HepG2 (cell line): ENCODE results near the gene C6orf136. TPM values are rescaled to one million over a fixed set of nuclear protein-coding genes. Genes with fewer than 3 reads are reported as not detected.

ENCODE experiments used
- AHR ChIP-seq: IDR thresholded peaks from 2 replicates; pipeline ENCODE4 v1.6.1; 2018; ENCODE audit warnings: missing genetic modification reagents, missing compliant biosample characterization
- AKAP8 ChIP-seq: sonication (generic); formaldehyde crosslinking; IDR thresholded peaks from 2 replicates; pipeline ENCODE4 v1.5.1; 2020; ENCODE audit warnings: mild to moderate bottlenecking, missing genetic modification reagents
- ARNT2 ChIP-seq: sonication (generic); formaldehyde crosslinking; IDR thresholded peaks from 2 replicates; pipeline ENCODE4 v1.8.0; 2022; ENCODE audit warnings: mild to moderate bottlenecking, low read depth, missing genetic modification reagents, moderate library complexity
- CEBPZ ChIP-seq: IDR thresholded peaks from 2 replicates; pipeline ENCODE4 v1.6.1; 2012; ENCODE audit warnings: low read length, improper control_type of control experiment
- CREB3 ChIP-seq: sonication (generic); formaldehyde crosslinking; IDR thresholded peaks from 2 replicates; pipeline ENCODE4 v1.5.0; 2020; ENCODE audit warnings: missing genetic modification reagents
- HDAC1 ChIP-seq: sonication (generic); formaldehyde crosslinking; IDR thresholded peaks from 2 replicates; pipeline ENCODE4 v1.5.1; 2020; ENCODE audit warnings: mild to moderate bottlenecking, missing genetic modification reagents
- LBX2 ChIP-seq: sonication (generic); formaldehyde crosslinking; IDR thresholded peaks from 2 replicates; pipeline ENCODE4 v1.5.0; 2020; ENCODE audit warnings: missing genetic modification reagents, mild to moderate bottlenecking, borderline replicate concordance
- PITX1 ChIP-seq: sonication (generic); formaldehyde crosslinking; IDR thresholded peaks from 2 replicates; pipeline ENCODE4 v1.5.1; 2020; ENCODE audit warnings: mild to moderate bottlenecking, missing genetic modification reagents
- POLR2AphosphoS2 ChIP-seq: IDR thresholded peaks from 2 replicates; pipeline ENCODE4 v1.6.1; 2011; ENCODE audit warnings: low read depth, low read length, improper control_type of control experiment
- POLR2G ChIP-seq: fragments of 200-400 bp; formaldehyde crosslinking; IDR thresholded peaks from 2 replicates; pipeline ENCODE4 v1.6.1; 2018; ENCODE audit warnings: mild to moderate bottlenecking, low read depth, low read length, moderate library complexity
- SCMH1 ChIP-seq: sonication (generic); formaldehyde crosslinking; IDR thresholded peaks from 2 replicates; pipeline ENCODE4 v1.9.0; 2021; ENCODE audit warnings: missing genetic modification reagents, mild to moderate bottlenecking, borderline replicate concordance
- SETDB1 ChIP-seq: sonication (generic); formaldehyde crosslinking; IDR thresholded peaks from 2 replicates; pipeline ENCODE4 v1.5.1; 2020; ENCODE audit warnings: missing genetic modification reagents, mild to moderate bottlenecking, borderline replicate concordance
- THYN1 ChIP-seq: sonication (generic); formaldehyde crosslinking; IDR thresholded peaks from 2 replicates; pipeline ENCODE4 v1.8.1; 2023; ENCODE audit warnings: low read depth, mild to moderate bottlenecking, moderate library complexity, missing genetic modification reagents, borderline replicate concordance
- ZEB1 ChIP-seq: IDR thresholded peaks from 2 replicates; pipeline ENCODE4 v1.6.1; 2012; ENCODE audit warnings: mild to moderate bottlenecking, low read depth, inconsistent platforms; ENCODE audit not compliant: insufficient replicate concordance
- ZKSCAN8 ChIP-seq: IDR thresholded peaks from 2 replicates; pipeline ENCODE4 v1.6.1; 2016; ENCODE audit warnings: borderline replicate concordance, missing genetic modification reagents, missing compliant biosample characterization
- ZNF224 ChIP-seq: sonication (generic); formaldehyde crosslinking; IDR thresholded peaks from 2 replicates; pipeline ENCODE4 v1.5.0; 2020; ENCODE audit warnings: mild to moderate bottlenecking, missing genetic modification reagents
- ZNF263 ChIP-seq: sonication (generic); formaldehyde crosslinking; IDR thresholded peaks from 2 replicates; pipeline ENCODE4 v1.4.0; 2020; ENCODE audit warnings: missing genetic modification reagents
- ZNF30 ChIP-seq: sonication (generic); formaldehyde crosslinking; IDR thresholded peaks from 2 replicates; pipeline ENCODE4 v1.5.0; 2020; ENCODE audit warnings: mild to moderate bottlenecking, missing genetic modification reagents
- ZNF558 ChIP-seq: sonication (generic); formaldehyde crosslinking; IDR thresholded peaks from 2 replicates; pipeline ENCODE4 v1.9.0; 2022; ENCODE audit warnings: mild to moderate bottlenecking, missing genetic modification reagents, borderline replicate concordance
- ZNF737 ChIP-seq: sonication (generic); formaldehyde crosslinking; IDR thresholded peaks from 2 replicates; pipeline ENCODE4 v1.5.0; 2020; ENCODE audit warnings: missing genetic modification reagents, mild to moderate bottlenecking, borderline replicate concordance
- polyA plus RNA-seq, 8 experiments: library from polyadenylated mRNA; depleted of rRNA in 3 of 8; stranded (reverse) in 7 of 8; unstranded in 1 of 8; fragments of >200 nt; fragmentation: Illumina TruSeq in 4 of 8; extraction: Trizol in 4 of 8; gene quantifications; 2 replicates each; pipeline versions ENCODE4 v1.2.1 to v1.2.3, GENCODE V29; 2011 to 2016; ENCODE audit warnings: low read depth in 4 of 8, missing spikeins in 1 of 8, mixed read lengths in 1 of 8; ENCODE audit not compliant: insufficient read depth in 1 of 8
- total RNA-seq, 5 experiments: library from RNA; depleted of rRNA; stranded (reverse); fragments of >200 nt; fragmentation: Illumina TruSeq; extraction: Trizol; gene quantifications; 2 replicates each; pipeline ENCODE4 v1.2.3, GENCODE V29; 2016; ENCODE audit warnings: low read depth in 1 of 5
- TF ChIP-seq, protein P1 (sequence below): sonication (generic); formaldehyde crosslinking; IDR thresholded peaks from 2 replicates; pipeline ENCODE4 v1.4.0; 2020; ENCODE audit warnings: low read depth, mild to moderate bottlenecking, missing genetic modification reagents
- TF ChIP-seq, protein P2 (sequence below): sonication (generic); formaldehyde crosslinking; IDR thresholded peaks from 2 replicates; pipeline ENCODE4 v1.4.0; 2020; ENCODE audit warnings: missing genetic modification reagents, mild to moderate bottlenecking, borderline replicate concordance

C6orf136 gene
- total and polyA plus RNA-seq, 2 of the 13 experiments (the other 11 are each of a cell fraction or from before 2014, with no cell fraction given), result 12.0 to 26.2 TPM

DNA sequence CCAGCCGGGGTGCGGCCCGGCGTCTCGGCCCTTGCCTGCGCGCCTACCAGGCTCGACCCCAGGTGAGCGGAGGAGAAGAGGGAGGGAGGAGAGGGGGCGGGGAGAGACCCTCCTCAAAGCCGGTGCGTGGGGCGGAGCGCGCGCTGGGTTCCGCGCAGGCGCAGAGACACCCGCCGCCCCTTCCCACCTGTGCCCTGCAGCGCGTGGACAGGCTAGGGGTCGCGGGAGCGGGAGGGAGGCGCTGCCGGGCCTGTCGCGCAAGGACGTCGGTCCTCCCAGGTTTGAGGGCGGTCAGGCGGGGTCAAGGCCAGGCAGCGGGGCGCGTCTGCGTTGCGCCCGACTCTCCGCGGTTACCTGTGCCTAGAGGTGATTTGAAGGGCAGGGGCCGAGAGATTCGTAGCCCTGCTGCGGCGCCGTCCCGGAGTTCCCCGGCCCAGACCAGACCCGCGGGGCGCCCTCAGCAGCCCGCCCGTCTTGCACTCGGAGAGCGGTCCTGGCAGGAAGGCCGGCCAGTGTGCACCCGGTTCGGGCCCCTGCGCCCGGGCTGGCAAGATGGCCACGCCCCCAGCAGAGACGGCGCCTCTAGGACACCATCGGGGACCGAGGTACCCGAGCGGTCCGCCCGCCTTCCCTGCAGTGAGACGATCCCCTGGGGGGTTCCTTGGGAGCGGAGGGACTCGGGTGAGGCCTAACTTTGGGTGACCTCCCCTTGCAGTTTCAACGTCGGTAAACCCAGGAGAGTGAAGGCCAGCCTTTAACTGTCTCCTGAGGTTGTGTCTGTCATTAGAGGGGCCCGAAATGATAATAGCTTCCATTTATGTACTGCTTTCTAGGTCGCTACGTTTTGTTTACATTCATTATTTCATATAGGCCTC lies 546 bp downstream of the C6orf136 start (continued):
- TF ChIP-seq ZNF737 (CRISPR knock-in tag) (peak; percentile 80; the same call in 1 of the 2 replicates), ARNT2 (CRISPR knock-in tag) (peak; percentile 98), ZKSCAN8 (CRISPR knock-in tag) (no peak), ZNF224 (CRISPR knock-in tag) (peak; percentile 90; the same call in 1 of the 2 replicates), ZNF558 (CRISPR knock-in tag) (peak; percentile 99; the same call in 1 of the 2 replicates), THYN1 (CRISPR knock-in tag) (no peak), POLR2AphosphoS2 (peak; percentile 88), AKAP8 (CRISPR knock-in tag) (peak; percentile 96), CREB3 (peak; percentile 85; the same call in 1 of the 2 replicates), POLR2G (peak; percentile 89), ZNF263 (CRISPR knock-in tag) (peak; percentile 92), PITX1 (CRISPR knock-in tag) (peak; percentile 53), SCMH1 (CRISPR knock-in tag) (no peak), SETDB1 (CRISPR knock-in tag) (no peak), ZEB1 (peak; percentile 88), ZNF30 (CRISPR knock-in tag) (peak; percentile 91), HDAC1 (CRISPR knock-in tag) (peak; percentile 99), LBX2 (CRISPR knock-in tag) (peak; percentile 88), CEBPZ (no peak), AHR (peak; percentile 92; the same call in 1 of the 2 replicates)
- TF ChIP-seq, protein P1, sequence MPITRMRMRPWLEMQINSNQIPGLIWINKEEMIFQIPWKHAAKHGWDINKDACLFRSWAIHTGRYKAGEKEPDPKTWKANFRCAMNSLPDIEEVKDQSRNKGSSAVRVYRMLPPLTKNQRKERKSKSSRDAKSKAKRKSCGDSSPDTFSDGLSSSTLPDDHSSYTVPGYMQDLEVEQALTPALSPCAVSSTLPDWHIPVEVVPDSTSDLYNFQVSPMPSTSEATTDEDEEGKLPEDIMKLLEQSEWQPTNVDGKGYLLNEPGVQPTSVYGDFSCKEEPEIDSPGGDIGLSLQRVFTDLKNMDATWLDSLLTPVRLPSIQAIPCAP (CRISPR knock-in tag), result 0 out of 2 replicates have a peak, but pooled peaks have one; percentile 70
- TF ChIP-seq, protein P2, sequence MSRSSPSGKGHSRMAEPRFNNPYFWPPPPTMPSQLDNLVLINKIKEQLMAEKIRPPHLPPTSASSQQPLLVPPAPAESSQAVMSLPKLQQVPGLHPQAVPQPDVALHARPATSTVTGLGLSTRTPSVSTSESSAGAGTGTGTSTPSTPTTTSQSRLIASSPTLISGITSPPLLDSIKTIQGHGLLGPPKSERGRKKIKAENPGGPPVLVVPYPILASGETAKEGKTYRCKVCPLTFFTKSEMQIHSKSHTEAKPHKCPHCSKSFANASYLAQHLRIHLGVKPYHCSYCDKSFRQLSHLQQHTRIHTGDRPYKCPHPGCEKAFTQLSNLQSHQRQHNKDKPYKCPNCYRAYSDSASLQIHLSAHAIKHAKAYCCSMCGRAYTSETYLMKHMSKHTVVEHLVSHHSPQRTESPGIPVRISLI, result peak; percentile 60; the same call in 1 of the 2 replicates
